ENCODE measurements around the gene LCMT1.

GRCh38 chr16:25084797-25085196 lies 26.7 kb upstream of the LCMT1 start:
- TF ChIP-seq CTCF (IDR thresholded peaks at IDR 0.05) = no peak
- TF ChIP-seq POLR2AphosphoS5 (IDR thresholded peaks at IDR 0.05; ENCODE audit: low read depth, low read length) = no peak
- no peak for TF ChIP-seq SIN3A (IDR thresholded peaks at IDR 0.05; ENCODE audit: borderline replicate concordance, insufficient read depth, low read depth, low read length)
